CD4-positive, alpha-beta T cell treated with Interleukin-17A for 4 hours (primary cell): Measurements from ENCODE around the gene CREBBP.

ENCODE experiments used
- DNase-seq: peaks from one replicate; pipeline ENCODE4 v3.0.0-alpha.2; 2020; ENCODE audit warnings: mixed read lengths

CREBBP gene

GRCh38 chr16:3761375-3762106, 119.0 kb downstream of the CREBBP start:
- no peak for DNase-seq

GRCh38 chr16:3760518-3760917, 120.0 kb downstream of the CREBBP start:
- no peak for DNase-seq

GRCh38 chr16:3759736-3760135, 120.8 kb downstream of the CREBBP start:
- DNase-seq = no peak

- no peak for DNase-seq
Observed at GRCh38 chr16:3756113-3756512, 124.4 kb downstream of the CREBBP start.

GRCh38 chr16:3755249-3755648, 125.3 kb downstream of the CREBBP start:
- no peak for DNase-seq

GRCh38 chr16:3754772-3755171, 125.7 kb downstream of the CREBBP start:
- no peak for DNase-seq

GRCh38 chr16:3754081-3754703, 126.3 kb downstream of the CREBBP start:
- DNase-seq = no peak

- DNase-seq = no peak
Observed at GRCh38 chr16:3752984-3753383, 127.5 kb downstream of the CREBBP start.

GRCh38 chr16:3751878-3752277, 128.6 kb downstream of the CREBBP start:
- DNase-seq = no peak

- DNase-seq = no peak
Observed at GRCh38 chr16:3748307-3748706, 132.2 kb downstream of the CREBBP start.

- DNase-seq = no peak
Observed at GRCh38 chr16:3745751-3746355, 134.7 kb downstream of the CREBBP start.

- no peak for DNase-seq
Observed at GRCh38 chr16:3744018-3744417, 136.5 kb downstream of the CREBBP start.

- no peak for DNase-seq
Observed at GRCh38 chr16:3740934-3741333, 139.6 kb downstream of the CREBBP start.

GRCh38 chr16:3740186-3740585, 140.3 kb downstream of the CREBBP start:
- no peak for DNase-seq

GRCh38 chr16:3739636-3740035, 140.9 kb downstream of the CREBBP start:
- DNase-seq = no peak

GRCh38 chr16:3738541-3738940, 142.0 kb downstream of the CREBBP start:
- no peak for DNase-seq

- DNase-seq = no peak
Observed at GRCh38 chr16:3738128-3738527, 142.4 kb downstream of the CREBBP start.

GRCh38 chr16:3737181-3737580, 143.3 kb downstream of the CREBBP start:
- no peak for DNase-seq

- DNase-seq = no peak
Observed at GRCh38 chr16:3736116-3736515, 144.4 kb downstream of the CREBBP start.

- DNase-seq = no peak
Observed at GRCh38 chr16:3735541-3735940, 145.0 kb downstream of the CREBBP start.

- no peak for DNase-seq
Observed at GRCh38 chr16:3734758-3735221, 145.7 kb downstream of the CREBBP start.

GRCh38 chr16:3734084-3734757, 146.3 kb downstream of the CREBBP start:
- DNase-seq = no peak

GRCh38 chr16:3732171-3732570, 148.3 kb downstream of the CREBBP start:
- DNase-seq = no peak
